ENCODE data around the gene HTATSF1.

The HTATSF1 gene

DNA sequence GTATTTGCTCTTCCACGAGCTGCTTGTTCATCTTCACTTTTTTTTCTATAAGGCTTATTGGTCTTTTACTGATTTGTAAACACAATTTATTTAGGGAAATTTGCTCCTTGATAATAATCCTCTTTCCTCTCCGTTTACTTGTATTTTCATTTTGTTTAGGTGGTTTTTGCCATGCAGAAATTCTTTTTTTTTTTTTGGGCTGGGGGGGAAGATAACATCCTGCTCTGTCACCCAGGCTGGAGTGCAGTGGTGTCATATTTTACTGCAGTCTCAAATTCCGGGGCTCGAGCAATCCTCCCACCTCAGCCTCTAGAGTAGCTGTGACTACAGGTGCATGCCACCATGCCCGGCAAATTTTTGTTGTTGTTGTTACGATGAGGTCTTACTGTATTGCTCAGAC lies 41.3 kb upstream of the HTATSF1 start:
- no peak for DNase-seq (ENCODE audit: low read depth)
- TF ChIP-seq CTCF (conservative IDR thresholded peaks at IDR 0.05; ENCODE audit: low read depth, low read length): no peak
- no peak overlapping the region for H3K4me3 ChIP-seq (ENCODE audit: low read length)

- TF ChIP-seq CTCF (conservative IDR thresholded peaks at IDR 0.05; ENCODE audit: low read depth, low read length): no peak
- no peak overlapping the region for H3K4me3 ChIP-seq (ENCODE audit: low read length)
- DNase-seq (ENCODE audit: low read depth): no peak
Observed at GRCh38 chrX:136457303-136457917, 40.0 kb upstream of the HTATSF1 start.

- TF ChIP-seq CTCF (conservative IDR thresholded peaks at IDR 0.05; ENCODE audit: low read depth, low read length): no peak
- H3K4me3 ChIP-seq (ENCODE audit: low read length): no peak overlapping the region
- no peak for DNase-seq (ENCODE audit: low read depth)
Observed at GRCh38 chrX:136464589-136464988, 32.8 kb upstream of the HTATSF1 start.

- no peak overlapping the region for H3K4me3 ChIP-seq (ENCODE audit: low read length)
- DNase-seq (ENCODE audit: low read depth): no peak
- TF ChIP-seq CTCF (conservative IDR thresholded peaks at IDR 0.05; ENCODE audit: low read depth, low read length): no peak
Observed at GRCh38 chrX:136467303-136467702, 30.1 kb upstream of the HTATSF1 start.

- DNase-seq (ENCODE audit: low read depth): no peak
- no peak overlapping the region for H3K4me3 ChIP-seq (ENCODE audit: low read length)
Observed at GRCh38 chrX:136468391-136469103, 28.8 kb upstream of the HTATSF1 start.

DNA sequence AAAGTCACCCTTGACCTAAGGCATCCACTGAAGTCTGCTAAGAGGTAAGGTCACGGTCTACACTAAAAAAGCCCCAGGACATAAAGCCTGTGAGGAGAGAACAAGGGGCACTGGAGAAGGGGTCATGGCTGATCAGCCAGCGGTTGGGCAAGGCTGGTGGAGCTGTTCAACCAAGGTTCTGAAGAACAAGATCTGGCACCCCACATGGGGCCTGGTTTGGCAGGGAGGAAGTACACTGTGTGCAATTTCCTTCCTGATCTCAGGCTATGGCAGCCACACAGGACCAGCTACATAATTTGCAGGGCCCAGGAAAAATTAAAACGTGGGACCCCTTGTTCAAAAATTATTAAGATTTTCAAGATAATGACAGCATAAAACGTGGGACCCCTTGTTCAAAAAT lies 23.7 kb upstream of the HTATSF1 start:
- TF ChIP-seq CTCF (conservative IDR thresholded peaks at IDR 0.05; ENCODE audit: low read depth, low read length): no peak
- no peak overlapping the region for H3K4me3 ChIP-seq (ENCODE audit: low read length)
- no peak for DNase-seq (ENCODE audit: low read depth)

More at GRCh38 chrX:136468391-136469103, 28.8 kb upstream of the HTATSF1 start:
- no peak for TF ChIP-seq CTCF (conservative IDR thresholded peaks at IDR 0.05; ENCODE audit: low read depth, low read length)

- no peak for DNase-seq (ENCODE audit: low read depth)
- no peak overlapping the region for H3K4me3 ChIP-seq (ENCODE audit: low read length)
- no peak for TF ChIP-seq CTCF (conservative IDR thresholded peaks at IDR 0.05; ENCODE audit: low read depth, low read length)
Observed at GRCh38 chrX:136475236-136475635, 22.2 kb upstream of the HTATSF1 start.
